ENCODE measurements around the gene CEP72.
"Not testable (repeated sequence)": the region's sequence is repeated elsewhere in the genome, so short reads cannot be mapped to it uniquely, and the experiment has no call there.

Gene CEP72

GRCh38 chr5:573206-573605 is 38.9 kb upstream of the CEP72 start:
- DNase-seq (ENCODE audit: low spot score in 2 of 2) (no peak), ATAC-seq (ENCODE audit: low read depth) (no peak)
- no peak overlapping the region for H3K27ac Mint-ChIP-seq
- H3K4me3 Mint-ChIP-seq = no peak overlapping the region
- peaks cover 5% of the 10 kb centered on the region for H3K4me1 Mint-ChIP-seq
- peaks cover 16% of the 10 kb centered on the region for H3K9me3 Mint-ChIP-seq
- H3K36me3 Mint-ChIP-seq = peaks cover 7% of the 10 kb centered on the region
- H3K27me3 Mint-ChIP-seq = peaks cover 26% of the 10 kb centered on the region

- Mint-ChIP-seq H3K36me3 (peaks cover 7% of the 10 kb centered on the region), H3K9me3 (peaks cover 17% of the 10 kb centered on the region), H3K4me1 (peaks cover 3% of the 10 kb centered on the region), H3K4me3 (no peak overlapping the region), H3K27ac (no peak overlapping the region), H3K27me3 (peaks cover 21% of the 10 kb centered on the region)
- DNase-seq (ENCODE audit: low spot score in 2 of 2) = no peak
- no peak for ATAC-seq (ENCODE audit: low read depth)
These were observed 38.2 kb upstream of the CEP72 start for GRCh38 chr5:573976-574375.

GRCh38 chr5:574906-575305 is 37.2 kb upstream of the CEP72 start:
- Mint-ChIP-seq H3K27ac (no peak overlapping the region), H3K9me3 (peaks cover 17% of the 10 kb centered on the region), H3K4me1 (peaks cover 3% of the 10 kb centered on the region), H3K36me3 (peaks cover 7% of the 10 kb centered on the region), H3K27me3 (peaks cover 19% of the 10 kb centered on the region), H3K4me3 (no peak overlapping the region)
- ATAC-seq (ENCODE audit: low read depth) (no peak), DNase-seq (ENCODE audit: low spot score in 2 of 2) (no peak)

- no peak overlapping the region for H3K4me3 Mint-ChIP-seq
- peaks cover 3% of the 10 kb centered on the region for H3K4me1 Mint-ChIP-seq
- ATAC-seq (ENCODE audit: low read depth) (no peak), DNase-seq (ENCODE audit: low spot score in 2 of 2) (no peak)
- peaks cover 24% of the 10 kb centered on the region for H3K27me3 Mint-ChIP-seq
- peaks cover 7% of the 10 kb centered on the region for H3K36me3 Mint-ChIP-seq
- H3K27ac Mint-ChIP-seq = no peak overlapping the region
- peaks cover 17% of the 10 kb centered on the region for H3K9me3 Mint-ChIP-seq
These were observed 36.5 kb upstream of the CEP72 start for GRCh38 chr5:575636-576035.

- Mint-ChIP-seq H3K9me3 (peaks cover 17% of the 10 kb centered on the region), H3K27me3 (peaks cover 30% of the 10 kb centered on the region)
- not testable (repeated sequence) for H3K27ac Mint-ChIP-seq; ATAC-seq (ENCODE audit: low read depth); DNase-seq (ENCODE audit: low spot score in 2 of 2); H3K4me3 Mint-ChIP-seq; H3K4me1 Mint-ChIP-seq; H3K36me3 Mint-ChIP-seq
These were observed 34.9 kb upstream of the CEP72 start for GRCh38 chr5:577214-577613.

- DNase-seq (ENCODE audit: low spot score in 2 of 2) (no peak), ATAC-seq (ENCODE audit: low read depth) (no peak)
- Mint-ChIP-seq H3K36me3 (peaks cover 7% of the 10 kb centered on the region), H3K4me1 (no peaks in the 10 kb centered on the region), H3K4me3 (no peak overlapping the region), H3K9me3 (peaks cover 17% of the 10 kb centered on the region), H3K27ac (no peak overlapping the region), H3K27me3 (peaks cover 33% of the 10 kb centered on the region)
These were observed 34.3 kb upstream of the CEP72 start for GRCh38 chr5:577800-578199.

GRCh38 chr5:579211-579610 is 32.9 kb upstream of the CEP72 start:
- Mint-ChIP-seq H3K36me3 (peaks cover 9% of the 10 kb centered on the region), H3K27me3 (peaks cover 41% of the 10 kb centered on the region), H3K4me3 (no peak overlapping the region), H3K27ac (no peak overlapping the region), H3K4me1 (no peaks in the 10 kb centered on the region), H3K9me3 (peaks cover 20% of the 10 kb centered on the region)
- DNase-seq (ENCODE audit: low spot score in 2 of 2) = no peak
- ATAC-seq (ENCODE audit: low read depth) = no peak

GRCh38 chr5:579746-580366 is 32.3 kb upstream of the CEP72 start:
- no peak for ATAC-seq (ENCODE audit: low read depth)
- no peak overlapping the region for H3K27ac Mint-ChIP-seq
- peaks cover 39% of the 10 kb centered on the region for H3K27me3 Mint-ChIP-seq
- H3K4me1 Mint-ChIP-seq = no peaks in the 10 kb centered on the region
- H3K36me3 Mint-ChIP-seq = peaks cover 9% of the 10 kb centered on the region
- H3K4me3 Mint-ChIP-seq = no peak overlapping the region
- H3K9me3 Mint-ChIP-seq = peaks cover 19% of the 10 kb centered on the region
- DNase-seq (ENCODE audit: low spot score in 2 of 2) = no peak

GRCh38 chr5:580436-580835 is 31.7 kb upstream of the CEP72 start:
- no peak for DNase-seq (ENCODE audit: low spot score in 2 of 2)
- Mint-ChIP-seq H3K9me3 (peaks cover 15% of the 10 kb centered on the region), H3K4me1 (no peaks in the 10 kb centered on the region), H3K27ac (no peak overlapping the region), H3K27me3 (peaks cover 41% of the 10 kb centered on the region), H3K36me3 (peaks cover 5% of the 10 kb centered on the region), H3K4me3 (no peak overlapping the region)
- ATAC-seq (ENCODE audit: low read depth) = no peak

GRCh38 chr5:581266-581665 is 30.9 kb upstream of the CEP72 start:
- no peak for ATAC-seq (ENCODE audit: low read depth)
- DNase-seq (ENCODE audit: low spot score in 2 of 2) = no peak
- no peak overlapping the region for H3K27ac Mint-ChIP-seq
- no peak overlapping the region for H3K4me3 Mint-ChIP-seq
- H3K9me3 Mint-ChIP-seq = peaks cover 11% of the 10 kb centered on the region
- H3K36me3 Mint-ChIP-seq = peaks cover 2% of the 10 kb centered on the region
- H3K4me1 Mint-ChIP-seq = no peaks in the 10 kb centered on the region
- peaks cover 39% of the 10 kb centered on the region for H3K27me3 Mint-ChIP-seq

GRCh38 chr5:581941-582340 is 30.2 kb upstream of the CEP72 start:
- H3K4me3 Mint-ChIP-seq = no peak overlapping the region
- no peak for ATAC-seq (ENCODE audit: low read depth)
- H3K9me3 Mint-ChIP-seq = peaks cover 8% of the 10 kb centered on the region
- peaks cover 36% of the 10 kb centered on the region for H3K27me3 Mint-ChIP-seq
- H3K4me1 Mint-ChIP-seq = no peaks in the 10 kb centered on the region
- peaks cover 2% of the 10 kb centered on the region for H3K36me3 Mint-ChIP-seq
- no peak for DNase-seq (ENCODE audit: low spot score in 2 of 2)
- H3K27ac Mint-ChIP-seq = no peak overlapping the region

- not testable (repeated sequence) for H3K4me1 Mint-ChIP-seq; H3K27ac Mint-ChIP-seq; H3K36me3 Mint-ChIP-seq; H3K4me3 Mint-ChIP-seq; H3K9me3 Mint-ChIP-seq; DNase-seq (ENCODE audit: low spot score in 2 of 2); ATAC-seq (ENCODE audit: low read depth)
- H3K27me3 Mint-ChIP-seq = peaks cover 36% of the 10 kb centered on the region
These were observed 29.7 kb upstream of the CEP72 start for GRCh38 chr5:582445-582844.

GRCh38 chr5:582936-583635 is 29.1 kb upstream of the CEP72 start:
- Mint-ChIP-seq H3K4me3 (no peak overlapping the region), H3K4me1 (no peaks in the 10 kb centered on the region), H3K9me3 (peaks cover 5% of the 10 kb centered on the region), H3K27me3 (peaks cover 39% of the 10 kb centered on the region), H3K36me3 (peaks cover 2% of the 10 kb centered on the region), H3K27ac (no peak overlapping the region)
- ATAC-seq (ENCODE audit: low read depth) (no peak), DNase-seq (ENCODE audit: low spot score in 2 of 2) (no peak)

GRCh38 chr5:583645-584044 is 28.5 kb upstream of the CEP72 start:
- DNase-seq (ENCODE audit: low spot score in 2 of 2) (no peak), ATAC-seq (ENCODE audit: low read depth) (no peak)
- Mint-ChIP-seq H3K9me3 (peaks cover 4% of the 10 kb centered on the region), H3K36me3 (peaks cover 2% of the 10 kb centered on the region), H3K27ac (no peak overlapping the region), H3K4me1 (no peaks in the 10 kb centered on the region), H3K4me3 (no peak overlapping the region), H3K27me3 (peaks cover 39% of the 10 kb centered on the region)

GRCh38 chr5:584216-584615 is 27.9 kb upstream of the CEP72 start:
- no peak for ATAC-seq (ENCODE audit: low read depth)
- no peak overlapping the region for H3K27ac Mint-ChIP-seq
- peaks cover 39% of the 10 kb centered on the region for H3K27me3 Mint-ChIP-seq
- peaks cover 2% of the 10 kb centered on the region for H3K36me3 Mint-ChIP-seq
- no peaks in the 10 kb centered on the region for H3K4me1 Mint-ChIP-seq
- no peak for DNase-seq (ENCODE audit: low spot score in 2 of 2)
- peaks cover 4% of the 10 kb centered on the region for H3K9me3 Mint-ChIP-seq
- H3K4me3 Mint-ChIP-seq = no peak overlapping the region
